NCI-H510A treated with DMSO at 0.1 percent for 48 hours (cell line): ENCODE data around the gene ZNF234.
A peak's percentile ranks its signal among the peaks of the same experiment; 100 is the strongest.
"Not testable (repeated sequence)": the region's sequence is repeated elsewhere in the genome, so short reads cannot be mapped to it uniquely, and the experiment has no call there.

Experiments
- DNase-seq: peaks from one replicate; lab custom pipeline; 2025; lab: John Stamatoyannopoulos, UW

Gene ZNF234

GRCh38 chr19:44141191-44142058, at the start of gene ZNF234:
TSS of gene ZNF234 (plus strand) at chr19:44141554. CDS start at chr19:44144633, 3,079 bp downstream.
- peak; percentile 40 for DNase-seq

- no peak for DNase-seq
These were observed 49.2 kb upstream of the ZNF234 start for GRCh38 chr19:44092108-44092507.

GRCh38 chr19:44093931-44094765, 47.2 kb upstream of the ZNF234 start, which contains the start of gene ZNF224:
TSS of gene ZNF224 (plus strand) at chr19:44094361. CDS start at chr19:44097874, 3,513 bp downstream.
- peak; percentile 86 for DNase-seq

- DNase-seq: no peak
These were observed 33.6 kb upstream of the ZNF234 start for GRCh38 chr19:44107751-44108150.

GRCh38 chr19:44109458-44109857, 31.9 kb upstream of the ZNF234 start:
- DNase-seq: no peak

- peak; percentile 2 for DNase-seq
These were observed 29.4 kb upstream of the ZNF234 start for GRCh38 chr19:44111910-44112463.

GRCh38 chr19:44112802-44113137, 28.6 kb upstream of the ZNF234 start:
- no peak for DNase-seq

- DNase-seq: peak; percentile 95
These were observed 28.1 kb upstream of the ZNF234 start, which contains the start of gene ZNF225 for GRCh38 chr19:44113138-44113783. TSS of gene ZNF225 (plus strand) at chr19:44113399. CDS start at chr19:44115828, 2,429 bp downstream.

- no peak for DNase-seq
These were observed 27.5 kb upstream of the ZNF234 start for GRCh38 chr19:44113784-44114390.

GRCh38 chr19:44121162-44121561, 20.2 kb upstream of the ZNF234 start:
- not testable (repeated sequence) for DNase-seq

GRCh38 chr19:44131955-44132354, 9.4 kb upstream of the ZNF234 start:
- no peak for DNase-seq

GRCh38 chr19:44142059-44142433, 692 bp downstream of the ZNF234 start:
- DNase-seq: no peak

GRCh38 chr19:44149776-44150175, 8.4 kb downstream of the ZNF234 start:
- DNase-seq: no peak

GRCh38 chr19:44151491-44151890, 10.1 kb downstream of the ZNF234 start:
- no peak for DNase-seq

GRCh38 chr19:44156475-44156874, 15.1 kb downstream of the ZNF234 start:
- DNase-seq: no peak

- DNase-seq: no peak
These were observed 22.4 kb downstream of the ZNF234 start for GRCh38 chr19:44163789-44164188.

GRCh38 chr19:44164327-44164672, 22.9 kb downstream of the ZNF234 start:
- DNase-seq: no peak

GRCh38 chr19:44164673-44165512, 23.5 kb downstream of the ZNF234 start, which contains the start of gene ZNF226:
TSS of gene ZNF226 (plus strand) at chr19:44165100. CDS start at chr19:44170081, 4,981 bp downstream.
- DNase-seq: peak; percentile 96

GRCh38 chr19:44170660-44171059, 29.3 kb downstream of the ZNF234 start:
- not testable (repeated sequence) for DNase-seq

- no peak for DNase-seq
These were observed 35.2 kb downstream of the ZNF234 start for GRCh38 chr19:44176590-44176989.

GRCh38 chr19:44180968-44181367, 39.6 kb downstream of the ZNF234 start:
- no peak for DNase-seq
